T-cell (primary cell): ENCODE data around the gene ZNF777. TPM values are rescaled to one million over a fixed set of nuclear protein-coding genes. Genes with fewer than 3 reads are reported as not detected.

Source experiments
- ATAC-seq, 4 experiments: fragments of 200-7000 bp in 3 of 4; fragments of 150-1000 bp in 1 of 4; cut with Tn5 transposase; replicated peaks in 1 of 4; 1 replicate in 3 of 4; 2 replicates in 1 of 4; pipeline ENCODE4 v1.10.0; 2021; ENCODE audit warnings: moderate library complexity in 3 of 4, mild to moderate bottlenecking in 2 of 4, moderate number of reproducible peaks in 1 of 4
- CTCF ChIA-PET, 2 donors: fragments of 300-600 bp; sonication (Branson Sonifier 250); formaldehyde crosslinking; loops; one replicate each; lab custom pipeline; 2022; ENCODE audit warnings: antibody characterized with exemption in 2 of 2; lab: Charles Lee
- POLR2A ChIA-PET, 2 donors: fragments of 300-600 bp; sonication (Branson Sonifier 250); formaldehyde crosslinking; loops; one replicate each; lab custom pipeline; 2022; ENCODE audit warnings: antibody characterized with exemption in 2 of 2; lab: Charles Lee
- DNase-seq, 35 experiments: peaks; one replicate each; pipeline versions ENCODE4 v3.0.0 to v3.0.0-alpha.2; 2013 to 2023
- H3K27ac ChIP-seq: one replicate; pipeline ENCODE4 v1.5.1; 2013; ENCODE audit warnings: low read length
- H3K27me3 ChIP-seq, 2 experiments: replicated peaks in 1 of 2; 1 replicate in 1 of 2; 2 replicates in 1 of 2; pipeline versions ENCODE4 v1.6.1 to v1.7.0; 2013; ENCODE audit warnings: low read length in 1 of 2, mixed read lengths in 1 of 2; ENCODE audit not compliant: control insufficient read depth in 2 of 2, insufficient read depth in 2 of 2; ENCODE audit errors: extremely low read depth in 1 of 2
- H3K36me3 ChIP-seq, 2 donors: 1 replicate in 1 of 2; 2 replicates in 1 of 2; pipeline versions ENCODE4 v1.6.1 to v1.7.0; 2013; ENCODE audit warnings: low read length in 1 of 2; ENCODE audit not compliant: control insufficient read depth in 2 of 2, insufficient read depth in 1 of 2; ENCODE audit errors: extremely low read depth in 1 of 2
- H3K4me1 ChIP-seq, 2 experiments: 1 replicate in 1 of 2; 2 replicates in 1 of 2; pipeline versions ENCODE4 v1.6.1 to v1.7.0; 2013; ENCODE audit warnings: low read length in 2 of 2, mixed read lengths in 1 of 2; ENCODE audit not compliant: insufficient read depth in 2 of 2, control insufficient read depth in 1 of 2; ENCODE audit errors: extremely low read depth in 1 of 2
- H3K4me3 ChIP-seq, 2 donors: 1 replicate in 1 of 2; 2 replicates in 1 of 2; pipeline versions ENCODE4 v1.5.1 to v1.7.0; 2013; ENCODE audit warnings: mild to moderate bottlenecking in 2 of 2, low read length in 1 of 2, moderate library complexity in 1 of 2; ENCODE audit not compliant: control insufficient read depth in 1 of 2; ENCODE audit errors: extremely low read depth in 1 of 2
- H3K9me3 ChIP-seq: 2 replicates; pipeline ENCODE4 v1.7.0; 2013
- H3K27ac Mint-ChIP-seq, 2 donors: one replicate each; pipeline ENCODE4 v1.8.0; 2020 to 2021; ENCODE audit warnings: mild to moderate bottlenecking in 2 of 2, mixed read lengths in 2 of 2
- H3K27me3 Mint-ChIP-seq, 2 donors: one replicate each; pipeline ENCODE4 v1.8.0; 2021 to 2022; ENCODE audit warnings: mixed read lengths in 2 of 2
- H3K36me3 Mint-ChIP-seq: one replicate; pipeline ENCODE4 v1.8.0; 2021; ENCODE audit warnings: mixed read lengths
- H3K4me1 Mint-ChIP-seq, 3 donors: one replicate each; pipeline ENCODE4 v1.8.0; 2020 to 2022; ENCODE audit warnings: mixed read lengths in 3 of 3, mild to moderate bottlenecking in 1 of 3
- H3K4me3 Mint-ChIP-seq, 3 donors: one replicate each; pipeline ENCODE4 v1.8.0; 2020 to 2022; ENCODE audit warnings: mild to moderate bottlenecking in 3 of 3, mixed read lengths in 3 of 3, moderate library complexity in 3 of 3
- H3K9me3 Mint-ChIP-seq, 3 donors: one replicate each; pipeline ENCODE4 v1.8.0; 2020 to 2022; ENCODE audit warnings: mixed read lengths in 3 of 3
- WGBS: methylation state at CpG from one replicate; pipeline ENCODE4 v1.1.5; 2013; ENCODE audit warnings: missing lambda C conversion rate; ENCODE audit not compliant: insufficient coverage; 5-methylcytosine and 5-hydroxymethylcytosine counted together
- total RNA-seq, 35 experiments: library from RNA in 6 of 35; stranded (reverse) in 6 of 35; fragments of 120-200 nt in 1 of 35; gene quantifications; one replicate each; pipeline versions ENCODE4 v1.2.1 to v1.2.4 and lab custom pipeline; 2013 to 2026

Gene ZNF777
- total RNA-seq, 5 donors from 2014 or later (not counting 1 experiment from before 2014, with no cell fraction given) = 13.2 to 22.5 (median 19.8) TPM

DNA sequence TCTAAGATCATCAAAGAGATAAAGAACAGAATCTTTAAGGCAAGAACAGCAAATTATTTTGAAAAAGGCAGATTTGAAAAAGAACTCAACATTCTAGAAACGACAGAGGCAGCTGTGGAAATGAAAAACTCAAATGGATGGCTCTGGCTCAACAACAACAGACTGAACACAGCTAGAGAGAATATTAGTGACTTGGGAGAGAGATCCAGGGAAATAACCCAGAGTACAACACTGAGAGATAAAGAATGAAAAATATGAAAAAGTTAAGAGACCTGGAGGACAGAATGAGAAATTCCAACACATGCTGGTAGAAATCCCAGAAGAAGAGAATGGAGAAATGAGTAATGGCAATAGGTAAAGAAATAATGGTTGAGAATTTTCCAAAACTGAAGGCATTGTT lies 17.9 kb upstream of the ZNF777 start:
- POLR2A ChIA-PET = no interaction called here
- Histone ChIP-seq H3K36me3 (peaks cover 18 to 49% of the 10 kb centered on the region in 2 donors), H3K27me3 (no peaks in the 10 kb centered on the region), H3K4me3 (no peak overlapping the region), H3K27ac (no peak overlapping the region), H3K9me3 (no peaks in the 10 kb centered on the region), H3K4me1 (no peaks in the 10 kb centered on the region)
- no CpG with 5 or more reads among the region's 1 CpG for WGBS
- CTCF ChIA-PET = no interaction called here
- Mint-ChIP-seq H3K9me3 (peaks cover 0 to 8% (median 7%) of the 10 kb centered on the region in 3 donors), H3K4me3 (no peak overlapping the region), H3K4me1 (peaks cover 0 to 4% (median 0%) of the 10 kb centered on the region in 3 donors), H3K27ac (peak overlapping the region in 1 of 2 donors; percentile 4), H3K27me3 (no peaks in the 10 kb centered on the region), H3K36me3 (peaks cover 51% of the 10 kb centered on the region)
- no peak for DNase-seq
- no peak for ATAC-seq

DNA sequence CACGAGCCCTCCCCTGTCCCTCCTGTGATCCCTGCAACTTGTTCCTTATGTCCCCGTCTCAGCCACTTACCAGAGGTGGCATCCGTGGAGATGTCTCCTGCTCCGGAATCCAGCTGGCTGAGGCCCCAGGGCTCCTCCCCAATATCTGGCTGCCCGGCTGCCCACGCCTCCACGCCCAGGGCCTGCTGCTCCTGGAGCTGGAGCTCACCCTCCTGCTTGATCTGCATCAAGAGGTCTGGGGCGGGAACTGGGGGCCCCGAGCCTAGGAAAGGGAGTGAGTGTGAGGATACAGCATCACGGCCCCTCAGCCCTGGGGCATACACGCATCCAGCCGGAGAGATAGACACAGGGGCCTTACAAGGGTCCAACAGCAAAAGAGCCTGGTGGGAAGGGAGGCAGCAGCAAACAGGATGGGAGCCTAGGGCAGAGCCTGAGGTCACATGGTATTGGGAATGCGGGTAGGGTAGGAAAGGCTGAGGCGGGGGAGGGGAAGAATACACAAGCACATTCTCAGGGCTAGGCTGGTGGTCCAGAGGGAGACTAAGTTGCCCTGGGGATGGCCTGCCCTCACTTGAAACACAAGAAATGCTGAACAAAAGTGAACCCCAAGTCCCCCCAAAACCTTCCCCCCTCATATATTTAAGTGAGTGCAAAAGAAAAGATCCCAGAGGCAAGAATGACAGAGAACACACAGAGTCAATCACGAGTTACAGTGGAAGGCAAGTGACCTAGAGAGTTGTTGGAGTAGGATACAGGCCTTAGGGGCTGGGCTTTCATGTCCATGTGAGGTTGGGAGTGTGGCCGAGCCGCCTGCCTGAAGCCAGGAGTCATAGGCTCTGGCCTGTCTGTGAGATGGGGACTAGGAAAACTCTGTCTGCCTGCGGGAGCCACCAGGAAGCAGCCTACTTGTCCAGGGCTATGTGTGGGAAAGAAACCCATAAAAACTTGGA lies 16.9 kb upstream of the ZNF777 start:
- no peaks in the 10 kb centered on the region for H3K27me3 Mint-ChIP-seq
- Histone ChIP-seq H3K9me3 (no peaks in the 10 kb centered on the region), H3K4me1 (no peaks in the 10 kb centered on the region), H3K36me3 (peaks cover 28 to 59% of the 10 kb centered on the region in 2 donors), H3K27ac (no peak overlapping the region), H3K4me3 (no peak overlapping the region), H3K27me3 (no peaks in the 10 kb centered on the region)
- ChIA-PET POLR2A (no interaction called here), CTCF (no interaction called here)
- H3K4me3 Mint-ChIP-seq = no peak overlapping the region
- peaks cover 0 to 4% (median 0%) of the 10 kb centered on the region in 3 donors for H3K4me1 Mint-ChIP-seq
- H3K9me3 Mint-ChIP-seq = peaks cover 0 to 8% (median 7%) of the 10 kb centered on the region in 3 donors
- no peak overlapping the region for H3K27ac Mint-ChIP-seq
- H3K36me3 Mint-ChIP-seq = peaks cover 57% of the 10 kb centered on the region
- ATAC-seq (no peak), DNase-seq (no peak)
- 100% methylated on average over 10 of the region's 18 CpGs for WGBS

DNA sequence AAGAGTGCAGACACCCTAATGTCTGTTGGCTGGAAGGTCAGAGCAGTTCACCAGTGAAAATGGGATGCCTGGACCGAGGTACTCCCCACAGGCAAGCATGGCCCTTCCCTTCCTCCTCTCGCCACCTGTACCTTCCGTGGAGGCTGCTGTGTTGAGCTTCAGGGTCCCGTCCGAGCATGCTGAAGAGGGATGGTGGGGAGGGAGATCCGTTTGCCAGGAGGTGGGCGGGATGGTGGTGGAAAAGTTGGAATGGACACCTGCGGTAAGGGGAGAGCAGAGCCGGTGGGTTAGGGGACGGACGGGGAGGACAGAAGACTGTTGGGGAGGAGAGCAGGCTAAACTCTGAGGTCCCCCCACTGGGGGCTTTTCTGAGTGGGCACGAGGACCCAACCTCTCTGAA lies 15.9 kb upstream of the ZNF777 start:
- ChIA-PET POLR2A (no interaction called here), CTCF (no interaction called here)
- Mint-ChIP-seq H3K4me3 (no peak overlapping the region), H3K4me1 (peaks cover 0 to 4% (median 0%) of the 10 kb centered on the region in 3 donors), H3K27ac (no peak overlapping the region), H3K27me3 (no peaks in the 10 kb centered on the region), H3K9me3 (peaks cover 0 to 8% (median 7%) of the 10 kb centered on the region in 3 donors), H3K36me3 (peaks cover 64% of the 10 kb centered on the region)
- H3K4me3 ChIP-seq = no peak overlapping the region
- ATAC-seq (no peak), DNase-seq (no peak)
- H3K36me3 ChIP-seq = peaks cover 28 to 64% of the 10 kb centered on the region in 2 donors
- no peaks in the 10 kb centered on the region for H3K4me1 ChIP-seq
- no peaks in the 10 kb centered on the region for H3K9me3 ChIP-seq
- no peaks in the 10 kb centered on the region for H3K27me3 ChIP-seq
- no peak overlapping the region for H3K27ac ChIP-seq
- 96% methylated on average over 7 of the region's 12 CpGs for WGBS

DNA sequence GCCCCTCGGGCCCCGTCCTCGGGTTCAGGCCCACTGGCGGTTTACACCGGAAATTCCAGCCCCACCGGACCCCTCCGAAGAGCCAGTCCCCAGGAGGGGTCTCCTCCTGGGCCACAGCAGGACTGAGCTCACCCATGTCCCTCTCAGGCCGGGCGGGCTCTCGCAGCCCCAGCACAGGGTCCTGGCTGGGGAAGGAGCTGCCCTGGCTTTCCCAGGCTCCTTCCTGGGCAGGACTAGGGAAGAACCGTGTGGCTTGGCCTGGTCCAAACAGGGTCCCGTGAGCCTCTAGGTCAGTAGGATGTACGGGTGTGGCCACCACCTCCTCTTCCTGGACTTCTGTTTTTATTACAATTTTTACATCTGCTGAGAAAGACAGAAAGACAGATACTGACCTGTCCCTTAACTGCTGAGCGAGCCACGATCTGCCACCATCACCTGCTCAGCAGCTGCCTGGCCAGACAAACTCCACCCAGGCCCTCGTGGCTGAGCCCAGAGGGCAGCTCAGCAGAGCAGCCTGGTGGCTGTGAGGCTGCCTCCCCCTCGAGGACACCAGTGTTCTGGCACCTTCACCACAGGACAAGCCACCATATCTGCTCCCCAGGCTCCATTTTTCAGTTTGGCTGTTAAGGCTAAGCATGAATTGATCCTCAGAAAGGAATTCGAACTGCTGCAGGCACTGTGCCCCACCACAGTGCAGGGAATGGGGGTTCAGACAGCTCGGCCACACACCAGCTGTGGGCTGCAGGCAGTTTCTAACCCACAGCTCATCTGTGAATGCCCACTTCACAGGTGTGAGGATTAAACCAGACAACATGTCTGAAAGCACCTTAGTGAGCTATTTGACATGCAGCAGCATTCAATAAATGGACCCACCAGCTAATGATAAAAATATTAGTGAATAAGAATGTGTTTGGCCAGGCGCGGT lies 14.5 kb upstream of the ZNF777 start:
- ATAC-seq (no peak), DNase-seq (no peak)
- no peaks in the 10 kb centered on the region for H3K4me1 ChIP-seq
- no peak overlapping the region for H3K27ac ChIP-seq
- no peaks in the 10 kb centered on the region for H3K27me3 ChIP-seq
- H3K36me3 Mint-ChIP-seq = peaks cover 71% of the 10 kb centered on the region
- CTCF ChIA-PET = no interaction called here
- 95% methylated on average over 19 of the region's 21 CpGs for WGBS
- POLR2A ChIA-PET = interaction anchor here (0.6 kb wide), 2 partner anchors 12 to 1744 kb away, joined by 3 read pairs; no protein-coding TSS in a partner anchor
- H3K27ac Mint-ChIP-seq = no peak overlapping the region
- no peak overlapping the region for H3K4me3 ChIP-seq
- H3K9me3 Mint-ChIP-seq = peaks cover 0 to 8% (median 7%) of the 10 kb centered on the region in 3 donors
- peaks cover 0 to 4% (median 0%) of the 10 kb centered on the region in 3 donors for H3K4me1 Mint-ChIP-seq
- H3K9me3 ChIP-seq = no peaks in the 10 kb centered on the region
- no peaks in the 10 kb centered on the region for H3K27me3 Mint-ChIP-seq
- no peak overlapping the region for H3K4me3 Mint-ChIP-seq
- H3K36me3 ChIP-seq = peaks cover 28 to 61% of the 10 kb centered on the region in 2 donors

DNA sequence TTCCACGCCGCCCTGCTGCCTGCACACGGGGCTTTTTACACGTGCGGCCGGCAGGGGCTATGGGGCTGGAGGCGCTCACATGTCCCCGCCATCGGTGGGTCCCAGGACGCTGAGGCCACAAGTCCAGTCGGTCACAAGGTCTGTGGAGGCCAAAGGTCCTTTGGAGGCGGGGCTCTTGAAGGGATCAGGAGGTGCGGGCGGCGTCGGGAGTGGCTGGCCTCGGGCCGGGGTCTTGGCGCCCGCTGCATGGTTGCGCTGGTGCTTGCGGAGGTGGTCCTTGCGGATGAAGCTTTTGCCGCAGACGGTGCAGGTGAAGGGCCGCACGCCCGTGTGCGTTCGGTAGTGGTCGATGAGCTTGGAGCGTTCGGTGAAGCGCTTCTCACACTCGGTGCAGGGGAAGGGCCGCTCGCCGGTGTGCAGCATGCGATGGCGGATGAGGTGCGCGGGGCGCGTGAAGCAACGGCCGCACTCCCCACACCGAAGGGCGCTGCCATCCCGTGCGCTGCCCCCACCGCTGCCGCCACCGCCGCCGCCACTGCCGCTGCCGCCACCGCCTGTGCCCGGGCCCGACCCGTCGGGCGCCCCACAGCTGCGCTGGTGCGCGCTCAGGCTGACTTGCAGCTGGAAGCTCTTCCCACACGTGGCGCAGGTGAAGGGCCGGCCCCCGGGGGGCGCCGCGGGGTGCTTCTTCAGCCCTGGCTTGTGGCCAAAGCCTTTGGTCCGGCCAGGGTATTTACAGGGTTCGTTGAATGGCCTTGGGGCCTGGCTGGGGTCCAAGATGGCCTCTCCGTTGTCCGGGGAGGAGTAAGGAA lies 13.7 kb upstream of the ZNF777 start:
- no peak for ATAC-seq
- H3K27me3 Mint-ChIP-seq = no peaks in the 10 kb centered on the region
- WGBS = 98% methylated on average over 77 of the region's 77 CpGs
- no peak overlapping the region for H3K27ac ChIP-seq
- POLR2A ChIA-PET = interaction anchor here in 1 of 2 donors (0.6 kb wide), 1 partner anchor 1744 kb away, joined by 3 read pairs; no protein-coding TSS in a partner anchor
- H3K27me3 ChIP-seq = no peaks in the 10 kb centered on the region
- DNase-seq = no peak
- peaks cover 0 to 4% (median 0%) of the 10 kb centered on the region in 3 donors for H3K4me1 Mint-ChIP-seq
- no peaks in the 10 kb centered on the region for H3K9me3 ChIP-seq
- H3K27ac Mint-ChIP-seq = no peak overlapping the region
- H3K4me3 ChIP-seq = no peak overlapping the region
- H3K4me1 ChIP-seq = no peaks in the 10 kb centered on the region
- H3K4me3 Mint-ChIP-seq = no peak overlapping the region
- peaks cover 28 to 58% of the 10 kb centered on the region in 2 donors for H3K36me3 ChIP-seq
- H3K9me3 Mint-ChIP-seq = peaks cover 0 to 8% (median 7%) of the 10 kb centered on the region in 3 donors
- H3K36me3 Mint-ChIP-seq = peaks cover 69% of the 10 kb centered on the region
- CTCF ChIA-PET = no interaction called here
